ENCODE measurements around the gene LIME1. TPM values are rescaled to one million over a fixed set of nuclear protein-coding genes. Genes with fewer than 3 reads are reported as not detected.

Gene LIME1
- polyA plus RNA-seq, 3 donors from 2014 or later, result 177 to 227 (median 180) TPM

- DNase-seq, result no peak
- Mint-ChIP-seq H3K27ac (no peak overlapping the region), H3K27me3 (ENCODE audit: low read depth in 3 of 3) (peaks cover 0 to 2% (median 2%) of the 10 kb centered on the region in 3 donors), H3K9me3 (no peaks in the 10 kb centered on the region), H3K4me3 (peak overlapping the region in 1 of 5 donors; percentile 15), H3K4me1 (peaks cover 19 to 35% of the 10 kb centered on the region in 2 donors), H3K36me3 (no peaks in the 10 kb centered on the region)
Measured at GRCh38 chr20:63749597-63750508, 13.4 kb downstream of the LIME1 start.

- peak overlapping the region; percentile 62 to 88 (median 74) for H3K27ac Mint-ChIP-seq
- H3K4me3 Mint-ChIP-seq, result peak overlapping the region; percentile 57 to 82 (median 76)
- H3K27me3 Mint-ChIP-seq (ENCODE audit: low read depth in 3 of 3), result peaks cover 0 to 2% (median 2%) of the 10 kb centered on the region in 3 donors
- H3K9me3 Mint-ChIP-seq, result no peaks in the 10 kb centered on the region
- no peaks in the 10 kb centered on the region for H3K36me3 Mint-ChIP-seq
- H3K4me1 Mint-ChIP-seq, result peaks cover 27 to 45% of the 10 kb centered on the region in 2 donors
- peak; percentile 49 to 67 (median 61) for DNase-seq
Measured at GRCh38 chr20:63750807-63751470, 14.5 kb downstream of the LIME1 start.

- Mint-ChIP-seq H3K27ac (peak overlapping the region in 5 of 6 donors; percentile 66 to 88 (median 79)), H3K27me3 (ENCODE audit: low read depth in 3 of 3) (peaks cover 0 to 4% (median 2%) of the 10 kb centered on the region in 3 donors), H3K9me3 (no peaks in the 10 kb centered on the region), H3K4me3 (peak overlapping the region; percentile 57 to 82 (median 76)), H3K36me3 (no peaks in the 10 kb centered on the region), H3K4me1 (peaks cover 35 to 53% of the 10 kb centered on the region in 2 donors)
- DNase-seq, result no peak
Measured at GRCh38 chr20:63751471-63752271, 15.2 kb downstream of the LIME1 start.

GRCh38 chr20:63752411-63753101, 16.1 kb downstream of the LIME1 start:
- Mint-ChIP-seq H3K4me3 (no peak overlapping the region), H3K27ac (no peak overlapping the region), H3K27me3 (ENCODE audit: low read depth in 3 of 3) (peaks cover 0 to 4% (median 2%) of the 10 kb centered on the region in 3 donors), H3K36me3 (no peaks in the 10 kb centered on the region), H3K4me1 (peaks cover 43 to 62% of the 10 kb centered on the region in 2 donors), H3K9me3 (no peaks in the 10 kb centered on the region)
- no peak for DNase-seq

GRCh38 chr20:63753381-63753780, 16.9 kb downstream of the LIME1 start:
- Mint-ChIP-seq H3K27me3 (ENCODE audit: low read depth in 3 of 3) (peaks cover 0 to 4% (median 2%) of the 10 kb centered on the region in 3 donors), H3K27ac (peak overlapping the region in 1 of 6 donors; percentile 35), H3K4me1 (peaks cover 45 to 66% of the 10 kb centered on the region in 2 donors), H3K36me3 (no peaks in the 10 kb centered on the region), H3K9me3 (no peaks in the 10 kb centered on the region), H3K4me3 (peak overlapping the region in 2 of 5 donors; percentile 35 to 73)
- DNase-seq, result no peak

GRCh38 chr20:63754008-63754407, 17.5 kb downstream of the LIME1 start:
- Mint-ChIP-seq H3K36me3 (no peaks in the 10 kb centered on the region), H3K9me3 (no peaks in the 10 kb centered on the region), H3K27me3 (ENCODE audit: low read depth in 3 of 3) (peaks cover 0 to 6% (median 2%) of the 10 kb centered on the region in 3 donors), H3K4me1 (peaks cover 45 to 67% of the 10 kb centered on the region in 2 donors), H3K4me3 (peak overlapping the region in 2 of 5 donors; percentile 48 to 73), H3K27ac (peak overlapping the region in 4 of 6 donors; percentile 7 to 82 (median 47))
- DNase-seq, result no peak

- Mint-ChIP-seq H3K36me3 (no peaks in the 10 kb centered on the region), H3K4me1 (peaks cover 37 to 56% of the 10 kb centered on the region in 2 donors), H3K27ac (peak overlapping the region in 5 of 6 donors; percentile 4 to 60 (median 41)), H3K4me3 (peak overlapping the region in 3 of 5 donors; percentile 21 to 50 (median 42)), H3K9me3 (no peaks in the 10 kb centered on the region), H3K27me3 (ENCODE audit: low read depth in 3 of 3) (peaks cover 2 to 3% (median 2%) of the 10 kb centered on the region in 3 donors)
- no peak for DNase-seq
Measured at GRCh38 chr20:63755933-63756647, 19.6 kb downstream of the LIME1 start.

- H3K27me3 Mint-ChIP-seq (ENCODE audit: low read depth in 3 of 3), result peaks cover 2 to 3% (median 2%) of the 10 kb centered on the region in 3 donors
- H3K4me3 Mint-ChIP-seq, result peak overlapping the region in 3 of 5 donors; percentile 13 to 50 (median 21)
- DNase-seq, result peak; percentile 22 to 81 (median 79)
- peaks cover 35 to 54% of the 10 kb centered on the region in 2 donors for H3K4me1 Mint-ChIP-seq
- no peaks in the 10 kb centered on the region for H3K9me3 Mint-ChIP-seq
- no peaks in the 10 kb centered on the region for H3K36me3 Mint-ChIP-seq
- H3K27ac Mint-ChIP-seq, result peak overlapping the region in 5 of 6 donors; percentile 4 to 60 (median 41)
Measured at GRCh38 chr20:63756648-63756991, 20.2 kb downstream of the LIME1 start.

GRCh38 chr20:63758152-63758551, 21.7 kb downstream of the LIME1 start:
- H3K27ac Mint-ChIP-seq, result no peak overlapping the region
- H3K4me3 Mint-ChIP-seq, result no peak overlapping the region
- H3K27me3 Mint-ChIP-seq (ENCODE audit: low read depth in 3 of 3), result peaks cover 2 to 3% (median 2%) of the 10 kb centered on the region in 3 donors
- no peaks in the 10 kb centered on the region for H3K9me3 Mint-ChIP-seq
- no peak for DNase-seq
- no peaks in the 10 kb centered on the region for H3K36me3 Mint-ChIP-seq
- H3K4me1 Mint-ChIP-seq, result peaks cover 35 to 47% of the 10 kb centered on the region in 2 donors

- no peaks in the 10 kb centered on the region for H3K9me3 Mint-ChIP-seq
- H3K4me3 Mint-ChIP-seq, result no peak overlapping the region
- peaks cover 2 to 3% (median 2%) of the 10 kb centered on the region in 3 donors for H3K27me3 Mint-ChIP-seq (ENCODE audit: low read depth in 3 of 3)
- H3K27ac Mint-ChIP-seq, result no peak overlapping the region
- peaks cover 26 to 35% of the 10 kb centered on the region in 2 donors for H3K4me1 Mint-ChIP-seq
- no peak for DNase-seq
- H3K36me3 Mint-ChIP-seq, result no peaks in the 10 kb centered on the region
Measured at GRCh38 chr20:63759377-63759901, 23.0 kb downstream of the LIME1 start.

- Mint-ChIP-seq H3K4me3 (no peak overlapping the region), H3K4me1 (no peaks in the 10 kb centered on the region), H3K36me3 (no peaks in the 10 kb centered on the region), H3K27ac (no peak overlapping the region), H3K27me3 (ENCODE audit: low read depth in 3 of 3) (peaks cover 0 to 2% (median 0%) of the 10 kb centered on the region in 3 donors), H3K9me3 (no peaks in the 10 kb centered on the region)
- DNase-seq, result no peak
Measured at GRCh38 chr20:63765082-63765873, 28.8 kb downstream of the LIME1 start.
